NCI-H2081 treated with DMSO at 0.1 percent for 48 hours (cell line): Measurements from ENCODE around the gene SMIM29.

Experiments used
- DNase-seq: peaks from one replicate; lab custom pipeline; 2025; lab: John Stamatoyannopoulos, UW

Gene SMIM29

GRCh38 chr6:34226066-34226465 lies 22.7 kb downstream of the SMIM29 start:
- DNase-seq: no peak

GRCh38 chr6:34225551-34225950 lies 23.3 kb downstream of the SMIM29 start:
- DNase-seq: no peak

GRCh38 chr6:34223956-34224940 lies 24.6 kb downstream of the SMIM29 start:
- DNase-seq: no peak

- no peak for DNase-seq
Observed at GRCh38 chr6:34223381-34223955, 25.3 kb downstream of the SMIM29 start.

- no peak for DNase-seq
Observed at GRCh38 chr6:34218691-34219090, 30.1 kb downstream of the SMIM29 start.

GRCh38 chr6:34213772-34214171 lies 35.0 kb downstream of the SMIM29 start:
- no peak for DNase-seq

- no peak for DNase-seq
Observed at GRCh38 chr6:34207695-34208443, 40.9 kb downstream of the SMIM29 start.

GRCh38 chr6:34206726-34207125 lies 42.1 kb downstream of the SMIM29 start:
- no peak for DNase-seq

- no peak for DNase-seq
Observed at GRCh38 chr6:34205916-34206315, 42.9 kb downstream of the SMIM29 start.

GRCh38 chr6:34205466-34205865 lies 43.3 kb downstream of the SMIM29 start:
- no peak for DNase-seq

- DNase-seq: no peak
Observed at GRCh38 chr6:34204693-34205092, 44.1 kb downstream of the SMIM29 start.

GRCh38 chr6:34202329-34203201 lies 46.2 kb downstream of the SMIM29 start:
- no peak for DNase-seq

GRCh38 chr6:34201455-34202107 lies 47.2 kb downstream of the SMIM29 start:
- DNase-seq: no peak

GRCh38 chr6:34200340-34200971 lies 48.4 kb downstream of the SMIM29 start:
- no peak for DNase-seq

GRCh38 chr6:34196833-34197195 lies 52.0 kb downstream of the SMIM29 start:
- no peak for DNase-seq
